A549 treated with AZD2906 at 1 μM for 4 hours (cell line): ENCODE results near the gene ZBTB22. TPM values are rescaled to one million over a fixed set of nuclear protein-coding genes. Genes with fewer than 3 reads are reported as not detected.

Experiments used
- total RNA-seq: library from RNA; stranded (reverse); fragments of 200-300 nt; extraction: Qiagen RNA extraction; gene quantifications from 5 replicates; pipeline ENCODE4 v1.2.3, GENCODE V29; 2022

ZBTB22 gene
- total RNA-seq: 2.6 to 3.7 TPM (median 3.2 TPM) in 5 replicates

GRCh38 chr6:33317669-33318425 lies at the start of gene ZBTB22:
Gene ZBTB22 (minus strand): TSS chr6:33317744. CDS start chr6:33316916, 828 bp downstream.

GRCh38 chr6:33313709-33314514 lies 3.6 kb downstream of the ZBTB22 start, which contains the start of gene TAPBP:
Gene TAPBP (minus strand): TSS chr6:33314078. CDS start chr6:33314041, 37 bp downstream.

GRCh38 chr6:33298773-33299236 lies 18.7 kb downstream of the ZBTB22 start, which contains the start of gene RGL2:
Gene RGL2 (minus strand): TSS chr6:33298942. CDS start chr6:33298610, 332 bp downstream.

GRCh38 chr6:33288921-33289783 lies 28.4 kb downstream of the ZBTB22 start, which contains the start of the genes PFDN6 and WDR46:
Gene PFDN6 (plus strand): TSS chr6:33289601. CDS start chr6:33289857, 256 bp downstream.
Gene WDR46 (minus strand): TSS chr6:33289239. CDS start chr6:33289170, 69 bp downstream.

GRCh38 chr6:33276864-33277662 lies 40.5 kb downstream of the ZBTB22 start, which contains the start of gene B3GALT4:
Gene B3GALT4 (plus strand): TSS chr6:33277123. CDS start chr6:33277420, 297 bp downstream.

GRCh38 chr6:33271468-33272274 lies 45.9 kb downstream of the ZBTB22 start, which contains the start of the genes RPS18 and VPS52:
Gene RPS18 (plus strand): TSS chr6:33272075. CDS start chr6:33272120, 45 bp downstream.
Gene VPS52 (minus strand): TSS chr6:33271876. CDS start chr6:33271675, 201 bp downstream.

Other genes with a start within 250 kb of the ZBTB22 start
- 0.05 to 0.11 TPM in 2 of 5 replicates, not detected in the others for gene HLA-DPA1, start 244.1 kb downstream of the ZBTB22 start, total RNA-seq
- not detected in 5 replicates for gene HLA-DPB1, start 241.8 kb downstream of the ZBTB22 start, total RNA-seq
- gene COL11A2, start 125.3 kb downstream of the ZBTB22 start, total RNA-seq: 0.31 to 0.92 TPM (median 0.81 TPM) in 5 replicates
- gene RXRB, start 117.1 kb downstream of the ZBTB22 start, total RNA-seq: 17.4 to 21.9 TPM (median 19.7 TPM) in 5 replicates
- gene SLC39A7, start 116.9 kb downstream of the ZBTB22 start, total RNA-seq: 99.7 to 114 TPM (median 108 TPM) in 5 replicates
- gene HSD17B8, start 113.1 kb downstream of the ZBTB22 start, total RNA-seq: 12.7 to 17.3 TPM (median 15.3 TPM) in 5 replicates
- 19.1 to 24.8 TPM (median 23.7 TPM) in 5 replicates for gene RING1, start 109.2 kb downstream of the ZBTB22 start, total RNA-seq
- gene VPS52, start 45.9 kb downstream of the ZBTB22 start, total RNA-seq: 15.1 to 18.8 TPM (median 16.1 TPM) in 5 replicates
- gene RPS18, start 45.7 kb downstream of the ZBTB22 start, total RNA-seq: 2,494 to 2,625 TPM (median 2,588 TPM) in 5 replicates
- gene B3GALT4, start 40.6 kb downstream of the ZBTB22 start, total RNA-seq: 0.67 to 1.0 TPM (median 0.95 TPM) in 5 replicates
- gene WDR46, start 28.5 kb downstream of the ZBTB22 start, total RNA-seq: 48.1 to 55.9 TPM (median 52.1 TPM) in 5 replicates
- 102 to 111 TPM (median 104 TPM) in 5 replicates for gene PFDN6, start 28.1 kb downstream of the ZBTB22 start, total RNA-seq
- gene RGL2, start 18.8 kb downstream of the ZBTB22 start, total RNA-seq: 11.4 to 13.2 TPM (median 12.3 TPM) in 5 replicates
- gene TAPBP, start 3.7 kb downstream of the ZBTB22 start, total RNA-seq: 34.6 to 39.1 TPM (median 36.6 TPM) in 5 replicates
- gene DAXX, start 5.2 kb upstream of the ZBTB22 start, total RNA-seq: 33.4 to 41.0 TPM (median 35.7 TPM) in 5 replicates
- gene KIFC1, start 74.1 kb upstream of the ZBTB22 start, total RNA-seq: 40.2 to 45.2 TPM (median 42.4 TPM) in 5 replicates
- 10.8 to 17.1 TPM (median 16.0 TPM) in 5 replicates for gene PHF1, start 93.3 kb upstream of the ZBTB22 start, total RNA-seq
- gene CUTA, start 100.4 kb upstream of the ZBTB22 start, total RNA-seq: 173 to 227 TPM (median 203 TPM) in 5 replicates
- gene SYNGAP1, start 102.3 kb upstream of the ZBTB22 start, total RNA-seq: 3.6 to 6.0 TPM (median 4.2 TPM) in 5 replicates
- 10.0 to 11.6 TPM (median 10.9 TPM) in 5 replicates for gene ZBTB9, start 136.8 kb upstream of the ZBTB22 start, total RNA-seq